Esophagus muscularis mucosa (tissue), 4 donors: ENCODE measurements around the gene NAA25.

Source experiments
- EP300 ChIP-seq: sonication (generic); formaldehyde crosslinking; IDR thresholded peaks from one replicate; pipeline ENCODE4 v1.6.1; 2017; ENCODE audit warnings: antibody characterized with exemption
- POLR2A ChIP-seq: fragments of 450-650 bp; IDR thresholded peaks from one replicate; pipeline ENCODE4 v1.6.1; 2017; ENCODE audit warnings: antibody characterized with exemption, moderate library complexity, mild to moderate bottlenecking, low read depth
- POLR2AphosphoS5 ChIP-seq, 2 donors: sonication (generic); formaldehyde crosslinking; IDR thresholded peaks; one replicate each; pipeline ENCODE4 v1.6.1; 2017; ENCODE audit warnings: antibody characterized with exemption in 2 of 2
- TF ChIP-seq, protein P1 (sequence below), 3 experiments: fragments of 200-600 bp in 2 of 3; fragments of 450-650 bp in 1 of 3; sonication (generic) in 2 of 3; IDR thresholded peaks; one replicate each; pipeline ENCODE4 v1.5.1; 2017 to 2019; ENCODE audit warnings: antibody characterized with exemption in 3 of 3, mild to moderate bottlenecking in 2 of 3, moderate library complexity in 1 of 3

DNA sequence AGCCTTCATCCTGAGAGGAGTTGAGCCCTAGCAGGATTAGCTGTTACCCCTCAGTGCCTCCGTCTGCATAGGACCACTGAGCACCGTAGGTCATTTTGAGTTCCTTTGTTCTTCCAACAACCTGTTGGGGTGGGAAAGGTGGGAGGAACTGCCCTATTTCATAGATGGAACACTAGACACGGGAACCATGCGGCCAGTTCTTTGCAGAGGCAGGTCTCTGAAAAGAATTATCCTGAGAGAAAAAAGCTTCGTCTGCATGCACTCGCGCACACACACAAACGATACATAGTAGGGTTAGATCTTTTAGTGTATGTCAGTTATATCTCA is 45.3 kb upstream of the NAA25 start:
- TF ChIP-seq EP300 (no peak), POLR2A (no peak), POLR2AphosphoS5 (IDR thresholded peaks at IDR 0.05) (no peak)
- TF ChIP-seq, protein P1, sequence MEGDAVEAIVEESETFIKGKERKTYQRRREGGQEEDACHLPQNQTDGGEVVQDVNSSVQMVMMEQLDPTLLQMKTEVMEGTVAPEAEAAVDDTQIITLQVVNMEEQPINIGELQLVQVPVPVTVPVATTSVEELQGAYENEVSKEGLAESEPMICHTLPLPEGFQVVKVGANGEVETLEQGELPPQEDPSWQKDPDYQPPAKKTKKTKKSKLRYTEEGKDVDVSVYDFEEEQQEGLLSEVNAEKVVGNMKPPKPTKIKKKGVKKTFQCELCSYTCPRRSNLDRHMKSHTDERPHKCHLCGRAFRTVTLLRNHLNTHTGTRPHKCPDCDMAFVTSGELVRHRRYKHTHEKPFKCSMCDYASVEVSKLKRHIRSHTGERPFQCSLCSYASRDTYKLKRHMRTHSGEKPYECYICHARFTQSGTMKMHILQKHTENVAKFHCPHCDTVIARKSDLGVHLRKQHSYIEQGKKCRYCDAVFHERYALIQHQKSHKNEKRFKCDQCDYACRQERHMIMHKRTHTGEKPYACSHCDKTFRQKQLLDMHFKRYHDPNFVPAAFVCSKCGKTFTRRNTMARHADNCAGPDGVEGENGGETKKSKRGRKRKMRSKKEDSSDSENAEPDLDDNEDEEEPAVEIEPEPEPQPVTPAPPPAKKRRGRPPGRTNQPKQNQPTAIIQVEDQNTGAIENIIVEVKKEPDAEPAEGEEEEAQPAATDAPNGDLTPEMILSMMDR (IDR thresholded peaks at IDR 0.05) = no peak
